Fibroblast of pulmonary artery (primary cell): Measurements from ENCODE around the gene CRAMP1.
A peak's percentile ranks its signal among the peaks of the same experiment; 100 is the strongest.

Experiments used
- DNase-seq: peaks from one replicate; pipeline ENCODE4 v3.0.0-alpha.2; 2010; ENCODE audit warnings: low read depth
- H3K4me3 ChIP-seq: replicated peaks from 2 replicates; pipeline ENCODE4 v1.5.1; 2011; ENCODE audit warnings: low read depth, mild to moderate bottlenecking, control low read depth, low read length, moderate library complexity
- CTCF ChIP-seq: IDR thresholded peaks from 2 replicates; pipeline ENCODE4 v1.5.1; 2011; ENCODE audit warnings: mild to moderate bottlenecking, control low read depth, low read length, inconsistent platforms; ENCODE audit errors: missing control alignments

The CRAMP1 gene

GRCh38 chr16:1597154-1597553, 15.0 kb upstream of the CRAMP1 start:
- no peak for TF ChIP-seq CTCF
- H3K4me3 ChIP-seq, result no peak overlapping the region
- DNase-seq, result no peak

DNA sequence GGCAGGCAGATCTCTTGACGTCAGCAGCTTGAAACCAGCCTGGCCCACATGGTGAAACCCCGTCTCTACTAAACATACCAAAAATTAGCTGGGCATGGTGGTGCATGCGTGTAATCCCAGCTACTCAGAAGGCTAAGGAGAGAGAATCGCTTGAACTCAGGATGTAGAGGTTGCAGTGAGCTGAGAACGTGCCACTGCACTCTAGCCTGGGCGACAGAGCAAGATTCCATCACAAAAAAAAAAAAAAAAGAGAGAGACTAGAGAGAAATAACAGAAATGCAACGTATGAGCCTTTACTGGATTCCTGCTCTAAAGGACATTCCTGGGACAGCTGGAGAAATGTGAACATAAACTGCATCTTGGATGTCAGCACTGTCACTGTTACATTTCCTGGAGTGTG, 11.1 kb upstream of the CRAMP1 start:
- no peak overlapping the region for H3K4me3 ChIP-seq
- no peak for TF ChIP-seq CTCF

DNA sequence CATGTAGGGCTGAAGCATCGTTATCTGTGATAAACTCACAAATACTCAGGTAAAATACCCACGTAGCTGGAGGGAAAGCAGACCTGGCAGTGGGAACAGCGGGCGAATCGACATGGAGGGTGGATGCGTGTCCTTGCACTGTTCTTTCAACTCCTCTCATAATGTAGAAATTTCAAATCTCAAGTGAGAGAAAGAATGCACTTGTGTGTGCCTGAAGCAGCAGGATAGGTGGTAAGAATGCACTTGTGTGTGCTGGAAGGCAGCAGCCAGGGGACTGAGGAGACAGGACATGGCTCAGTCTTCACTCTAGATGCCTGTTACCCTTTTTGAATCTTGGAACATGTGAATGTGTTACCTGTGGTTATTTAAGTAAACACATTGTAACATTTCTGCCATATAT, 10.7 kb upstream of the CRAMP1 start:
- H3K4me3 ChIP-seq, result no peak overlapping the region
- no peak for DNase-seq
- TF ChIP-seq CTCF, result no peak

More for the DNA sequence above, 11.1 kb upstream of the CRAMP1 start:
- DNase-seq, result no peak

GRCh38 chr16:1602285-1602684, 9.9 kb upstream of the CRAMP1 start:
- H3K4me3 ChIP-seq, result no peak overlapping the region
- DNase-seq, result no peak
- TF ChIP-seq CTCF, result no peak

- no peak overlapping the region for H3K4me3 ChIP-seq
- no peak for TF ChIP-seq CTCF
- DNase-seq, result no peak
Measured at GRCh38 chr16:1606774-1607173, 5.4 kb upstream of the CRAMP1 start.

DNA sequence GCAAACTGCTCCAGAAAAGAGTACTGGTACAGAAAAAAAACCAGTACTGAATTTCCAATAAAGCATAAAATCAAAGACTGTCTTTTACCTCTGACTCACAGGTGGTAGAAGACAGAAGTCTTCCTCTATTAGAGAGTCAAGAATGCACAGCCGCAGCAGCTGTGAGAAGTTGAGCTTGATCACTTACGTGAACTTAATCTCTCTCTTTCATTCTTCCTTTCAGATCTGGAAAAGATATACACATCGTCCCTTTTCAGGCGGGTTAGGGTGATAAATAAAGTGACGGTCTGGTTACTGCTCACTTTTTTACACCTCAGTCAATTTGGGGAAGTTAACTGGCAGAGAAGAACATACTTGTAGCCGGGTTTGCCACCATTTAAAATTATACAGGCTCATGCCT, 4.2 kb upstream of the CRAMP1 start:
- no peak for TF ChIP-seq CTCF
- H3K4me3 ChIP-seq, result no peak overlapping the region
- DNase-seq, result no peak

DNA sequence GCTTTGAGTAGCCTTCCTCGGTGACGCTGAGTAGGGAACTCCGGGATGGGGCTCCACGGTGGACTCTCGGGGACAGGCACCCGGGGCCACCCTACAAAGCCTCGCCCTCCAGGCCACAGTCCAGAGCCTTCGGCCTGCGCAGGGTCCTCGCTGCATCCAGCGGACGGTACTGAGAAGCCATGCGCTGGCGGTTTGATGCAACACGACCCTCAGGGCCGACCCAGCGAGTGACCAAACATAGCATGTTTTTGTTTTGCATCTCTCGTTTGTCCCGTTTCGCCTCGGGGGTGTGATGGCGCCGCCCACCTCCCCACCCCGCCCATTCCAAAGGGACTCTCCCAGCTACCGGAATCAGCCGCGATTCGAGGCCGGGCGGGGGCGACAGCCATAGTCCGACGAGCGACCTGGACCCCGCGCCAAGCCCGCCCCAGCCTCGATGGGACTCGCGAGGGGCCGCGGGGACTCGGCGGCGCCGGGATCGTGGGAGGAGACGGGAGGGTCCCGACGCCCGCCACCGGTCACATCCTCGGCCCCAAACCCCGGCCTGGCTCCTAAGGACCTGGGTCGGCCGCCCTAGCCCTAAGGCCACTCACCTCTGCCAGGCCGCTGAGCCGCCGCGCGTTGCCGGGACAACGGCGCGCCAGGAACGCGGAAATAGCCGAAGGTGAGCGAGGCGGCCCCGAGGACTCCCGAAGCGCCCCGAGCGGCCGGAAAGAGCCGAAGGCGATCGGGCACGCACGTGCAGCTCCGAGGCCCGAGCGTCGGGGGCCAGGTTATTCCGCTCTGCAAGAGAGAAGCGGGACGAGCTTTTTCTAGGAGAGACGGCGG, 1.9 kb upstream of the CRAMP1 start:
- TF ChIP-seq CTCF, result no peak
- H3K4me3 ChIP-seq, result peak overlapping the region; percentile 60
- DNase-seq, result peak; percentile 85
